ENCODE results near the gene FST.

Gene FST

GRCh38 chr5:53473633-53474032, 6.8 kb upstream of the FST start:
- DNase-seq (ENCODE audit: low read depth): no peak

GRCh38 chr5:53475320-53475719, 5.1 kb upstream of the FST start:
- DNase-seq (ENCODE audit: low read depth): no peak

GRCh38 chr5:53476019-53476418, 4.4 kb upstream of the FST start:
- DNase-seq (ENCODE audit: low read depth): no peak

- DNase-seq (ENCODE audit: low read depth): no peak
Observed at GRCh38 chr5:53476531-53477480, 3.6 kb upstream of the FST start.

GRCh38 chr5:53478411-53479044, 1.9 kb upstream of the FST start:
- DNase-seq (ENCODE audit: low read depth): no peak

GRCh38 chr5:53479045-53479589, 1.3 kb upstream of the FST start:
- no peak for DNase-seq (ENCODE audit: low read depth)

- no peak for DNase-seq (ENCODE audit: low read depth)
Observed at GRCh38 chr5:53479590-53480415, 626 bp upstream of the FST start.

- no peak for DNase-seq (ENCODE audit: low read depth)
Observed at GRCh38 chr5:53481159-53481886, 894 bp downstream of the FST start.

- no peak for DNase-seq (ENCODE audit: low read depth)
Observed at GRCh38 chr5:53481887-53482716, 1.7 kb downstream of the FST start.

- DNase-seq (ENCODE audit: low read depth): no peak
Observed at GRCh38 chr5:53482717-53483638, 2.5 kb downstream of the FST start.

- DNase-seq (ENCODE audit: low read depth): no peak
Observed at GRCh38 chr5:53487436-53487835, 7.0 kb downstream of the FST start.

- DNase-seq (ENCODE audit: low read depth): no peak
Observed at GRCh38 chr5:53488195-53488722, 7.8 kb downstream of the FST start.

GRCh38 chr5:53490747-53491146, 10.3 kb downstream of the FST start:
- no peak for DNase-seq (ENCODE audit: low read depth)

GRCh38 chr5:53501054-53501453, 20.6 kb downstream of the FST start:
- DNase-seq (ENCODE audit: low read depth): no peak

GRCh38 chr5:53503562-53504218, 23.3 kb downstream of the FST start:
- DNase-seq (ENCODE audit: low read depth): no peak

GRCh38 chr5:53507013-53507412, 26.6 kb downstream of the FST start:
- DNase-seq (ENCODE audit: low read depth): no peak

GRCh38 chr5:53508125-53508524, 27.7 kb downstream of the FST start:
- no peak for DNase-seq (ENCODE audit: low read depth)

- DNase-seq (ENCODE audit: low read depth): no peak
Observed at GRCh38 chr5:53512539-53512938, 32.1 kb downstream of the FST start.

GRCh38 chr5:53515988-53516387, 35.6 kb downstream of the FST start:
- no peak for DNase-seq (ENCODE audit: low read depth)

All from stimulated activated CD8-positive, alpha-beta memory T cell treated with anti-CD3 and anti-CD28 coated beads, Interleukin-12 subunit alpha, Interleukin-12 subunit beta, amount 100 ng/mL, for 1 hour (primary cell).